HUES6 (cell line): Measurements from ENCODE around the gene PRTG.

ENCODE experiments used
- H3K27ac ChIP-seq: 2 replicates; pipeline ENCODE4 v1.7.0; 2013; ENCODE audit warnings: low read depth, mild to moderate bottlenecking, low read length, inconsistent platforms
- H3K27me3 ChIP-seq: 2 replicates; pipeline ENCODE4 v1.6.1; 2013; ENCODE audit warnings: low read length; ENCODE audit not compliant: control insufficient read depth, insufficient read depth
- H3K36me3 ChIP-seq: 2 replicates; pipeline ENCODE4 v1.6.1; 2013; ENCODE audit warnings: low read length; ENCODE audit not compliant: control insufficient read depth, insufficient read depth
- H3K4me1 ChIP-seq: 2 replicates; pipeline ENCODE4 v1.6.1; 2013; ENCODE audit warnings: low read length; ENCODE audit not compliant: control insufficient read depth, insufficient read depth
- H3K4me3 ChIP-seq: 2 replicates; pipeline ENCODE4 v1.5.1; 2013; ENCODE audit warnings: low read depth, low read length
- H3K9ac ChIP-seq: one replicate; pipeline ENCODE4 v1.6.1; 2013; ENCODE audit warnings: mild to moderate bottlenecking, low read length
- H3K9me3 ChIP-seq: 2 replicates; pipeline ENCODE4 v1.6.1; 2013; ENCODE audit warnings: low read depth, low read length; ENCODE audit not compliant: control insufficient read depth, insufficient read depth

PRTG gene

GRCh38 chr15:55673287-55673686 is 69.7 kb downstream of the PRTG start:
- Histone ChIP-seq H3K36me3 (peaks cover 8% of the 10 kb centered on the region; the same call in 1 of the 2 replicates), H3K4me3 (no peak overlapping the region), H3K9me3 (no peaks in the 10 kb centered on the region), H3K9ac (no peak overlapping the region), H3K4me1 (peaks cover 13% of the 10 kb centered on the region; the same call in 1 of the 2 replicates), H3K27ac (no peak overlapping the region), H3K27me3 (no peaks in the 10 kb centered on the region)

DNA sequence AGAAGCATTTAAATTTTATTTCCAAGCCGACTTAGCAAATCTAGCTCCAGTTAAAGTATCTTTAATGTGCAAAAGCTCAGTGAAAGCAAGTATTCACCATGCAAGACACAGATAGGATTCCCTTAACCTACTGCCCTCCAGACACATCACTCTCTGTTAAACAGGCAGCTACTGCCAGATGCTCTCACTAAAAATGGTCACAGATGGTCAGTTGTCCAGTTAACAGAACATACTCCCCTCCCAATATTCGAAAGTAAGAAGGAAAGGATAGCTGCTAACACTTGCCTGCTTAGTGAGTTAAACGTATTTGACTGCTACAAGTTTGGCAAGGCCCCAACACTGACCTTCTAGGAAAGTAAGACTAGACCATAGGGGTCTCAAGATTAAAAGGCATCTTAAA is 73.7 kb downstream of the PRTG start:
- Histone ChIP-seq H3K4me1 (peaks cover 4% of the 10 kb centered on the region; the same call in 1 of the 2 replicates), H3K36me3 (peaks cover 8% of the 10 kb centered on the region; the same call in 1 of the 2 replicates), H3K9me3 (no peaks in the 10 kb centered on the region), H3K9ac (no peak overlapping the region), H3K27me3 (no peaks in the 10 kb centered on the region), H3K4me3 (no peak overlapping the region), H3K27ac (no peak overlapping the region)

GRCh38 chr15:55665605-55666227 is 77.2 kb downstream of the PRTG start:
- H3K9me3 ChIP-seq, result no peaks in the 10 kb centered on the region
- peaks cover 26% of the 10 kb centered on the region for H3K4me1 ChIP-seq
- H3K36me3 ChIP-seq, result no peaks in the 10 kb centered on the region; the same call in 1 of the 2 replicates
- H3K9ac ChIP-seq, result no peak overlapping the region
- H3K27me3 ChIP-seq, result no peaks in the 10 kb centered on the region
- H3K27ac ChIP-seq, result no peak overlapping the region
- no peak overlapping the region for H3K4me3 ChIP-seq

- no peak overlapping the region for H3K9ac ChIP-seq
- H3K4me3 ChIP-seq, result 0 out of 2 replicates have a peak overlapping the region, but pooled peaks have one; percentile 5
- H3K36me3 ChIP-seq, result peaks cover 2% of the 10 kb centered on the region; the same call in 1 of the 2 replicates
- H3K27me3 ChIP-seq, result no peaks in the 10 kb centered on the region
- peaks cover 41% of the 10 kb centered on the region for H3K4me1 ChIP-seq
- H3K9me3 ChIP-seq, result no peaks in the 10 kb centered on the region
- H3K27ac ChIP-seq, result peak overlapping the region; percentile 29; the same call in 1 of the 2 replicates
Measured at GRCh38 chr15:55661428-55661827, 81.5 kb downstream of the PRTG start.

- H3K27ac ChIP-seq, result peak overlapping the region; percentile 29
- no peak overlapping the region for H3K9ac ChIP-seq
- no peaks in the 10 kb centered on the region for H3K27me3 ChIP-seq
- H3K4me3 ChIP-seq, result no peak overlapping the region
- H3K36me3 ChIP-seq, result peaks cover 2% of the 10 kb centered on the region; the same call in 1 of the 2 replicates
- no peaks in the 10 kb centered on the region for H3K9me3 ChIP-seq
- H3K4me1 ChIP-seq, result peaks cover 41% of the 10 kb centered on the region
Measured at GRCh38 chr15:55660153-55660552, 82.8 kb downstream of the PRTG start.

DNA sequence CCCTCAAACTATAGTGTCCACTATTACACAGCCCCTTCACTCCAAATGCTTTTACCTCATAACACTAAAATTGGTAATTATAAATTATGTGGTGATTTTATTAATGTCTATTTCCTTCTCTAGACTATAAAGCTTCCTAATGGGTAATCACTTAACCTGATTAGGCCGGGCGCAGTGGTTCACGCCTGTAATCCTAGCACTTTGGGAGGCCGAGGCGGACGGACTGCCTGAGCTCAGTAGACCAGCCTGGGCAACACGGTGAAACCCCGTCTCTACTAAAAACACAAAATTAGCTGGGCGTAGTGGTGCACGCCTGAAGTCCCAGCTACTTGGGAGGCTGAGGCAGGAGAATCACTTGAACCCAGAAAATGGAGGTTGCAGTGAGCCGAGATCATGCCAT is 83.5 kb downstream of the PRTG start:
- H3K4me3 ChIP-seq, result no peak overlapping the region
- no peak overlapping the region for H3K27ac ChIP-seq
- no peaks in the 10 kb centered on the region for H3K27me3 ChIP-seq

GRCh38 chr15:55658886-55659285 is 84.1 kb downstream of the PRTG start:
- Histone ChIP-seq H3K9ac (no peak overlapping the region), H3K36me3 (peaks cover 2% of the 10 kb centered on the region; the same call in 1 of the 2 replicates), H3K27me3 (no peaks in the 10 kb centered on the region), H3K4me3 (no peak overlapping the region), H3K9me3 (no peaks in the 10 kb centered on the region), H3K4me1 (peaks cover 41% of the 10 kb centered on the region), H3K27ac (no peak overlapping the region)

More for the DNA sequence above, 83.5 kb downstream of the PRTG start:
- Histone ChIP-seq H3K4me1 (peaks cover 41% of the 10 kb centered on the region), H3K9ac (no peak overlapping the region), H3K36me3 (peaks cover 2% of the 10 kb centered on the region; the same call in 1 of the 2 replicates), H3K9me3 (no peaks in the 10 kb centered on the region)

- H3K27ac ChIP-seq, result no peak overlapping the region
- H3K9ac ChIP-seq, result no peak overlapping the region
- no peaks in the 10 kb centered on the region for H3K9me3 ChIP-seq
- H3K27me3 ChIP-seq, result no peaks in the 10 kb centered on the region
- peaks cover 26% of the 10 kb centered on the region for H3K4me1 ChIP-seq
- no peak overlapping the region for H3K4me3 ChIP-seq
- H3K36me3 ChIP-seq, result peaks cover 2% of the 10 kb centered on the region; the same call in 1 of the 2 replicates
Measured at GRCh38 chr15:55654561-55655031, 88.4 kb downstream of the PRTG start.

- no peaks in the 10 kb centered on the region for H3K9me3 ChIP-seq
- no peaks in the 10 kb centered on the region for H3K27me3 ChIP-seq
- H3K36me3 ChIP-seq, result peaks cover 2% of the 10 kb centered on the region; the same call in 1 of the 2 replicates
- H3K27ac ChIP-seq, result no peak overlapping the region
- no peak overlapping the region for H3K4me3 ChIP-seq
- peaks cover 17% of the 10 kb centered on the region for H3K4me1 ChIP-seq
- no peak overlapping the region for H3K9ac ChIP-seq
Measured at GRCh38 chr15:55652909-55653495, 90.0 kb downstream of the PRTG start.

- no peaks in the 10 kb centered on the region for H3K27me3 ChIP-seq
- H3K36me3 ChIP-seq, result no peaks in the 10 kb centered on the region; the same call in 1 of the 2 replicates
- no peak overlapping the region for H3K9ac ChIP-seq
- no peaks in the 10 kb centered on the region for H3K9me3 ChIP-seq
- no peak overlapping the region for H3K4me3 ChIP-seq
- no peak overlapping the region for H3K27ac ChIP-seq
- H3K4me1 ChIP-seq, result peaks cover 17% of the 10 kb centered on the region
Measured at GRCh38 chr15:55652359-55652758, 90.6 kb downstream of the PRTG start.

DNA sequence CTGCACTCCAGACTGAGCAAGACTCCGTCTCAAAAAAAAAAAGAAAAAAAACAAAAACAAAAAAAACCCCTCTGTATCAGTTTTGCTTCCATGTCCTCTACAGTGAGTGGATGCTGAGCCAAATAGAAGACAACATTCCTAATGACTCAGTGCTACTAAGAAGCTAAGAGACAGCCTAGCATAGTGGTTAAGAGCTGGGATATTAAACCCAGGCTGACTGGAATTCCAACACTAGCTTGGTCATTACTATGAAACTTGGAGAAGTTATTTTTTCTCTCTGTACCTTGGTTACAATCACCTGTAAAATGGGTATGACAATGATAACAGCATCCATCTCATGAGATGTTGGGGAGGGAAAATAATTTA is 93.9 kb downstream of the PRTG start:
- no peaks in the 10 kb centered on the region; the same call in 1 of the 2 replicates for H3K36me3 ChIP-seq
- H3K27me3 ChIP-seq, result no peaks in the 10 kb centered on the region
- no peak overlapping the region for H3K4me3 ChIP-seq
- no peak overlapping the region for H3K27ac ChIP-seq
- no peak overlapping the region for H3K9ac ChIP-seq
- no peaks in the 10 kb centered on the region for H3K9me3 ChIP-seq
- peaks cover 17% of the 10 kb centered on the region for H3K4me1 ChIP-seq
